GM12878 (cell line): ENCODE measurements around the gene ABCC4. TPM values are rescaled to one million over a fixed set of nuclear protein-coding genes. Genes with fewer than 3 reads are reported as not detected.

Source experiments
- ASH2L ChIP-seq: fragments of 300-600, 200-600 bp; sonication (generic); IDR thresholded peaks from 2 replicates; pipeline ENCODE4 v1.6.1; 2017; ENCODE audit warnings: low read depth, mild to moderate bottlenecking, borderline replicate concordance
- ATF3 ChIP-seq: IDR thresholded peaks from 2 replicates; pipeline ENCODE4 v1.6.1; 2011; ENCODE audit warnings: low read depth, mild to moderate bottlenecking, low read length, moderate library complexity, borderline replicate concordance; ENCODE audit errors: extremely low read depth
- CHD4 ChIP-seq: fragments of 200-600 bp; sonication (generic); IDR thresholded peaks from 2 replicates; pipeline ENCODE4 v1.6.1; 2016; ENCODE audit warnings: mild to moderate bottlenecking
- FOS ChIP-seq: IDR thresholded peaks from 3 replicates; pipeline ENCODE4 v1.6.1; 2011; ENCODE audit warnings: borderline replicate concordance; ENCODE audit not compliant: insufficient read length; ENCODE audit errors: extremely low read depth
- MEF2A ChIP-seq: IDR thresholded peaks from 2 replicates; pipeline ENCODE4 v1.6.1; 2011; ENCODE audit warnings: low read depth, mild to moderate bottlenecking, low read length, moderate library complexity; ENCODE audit not compliant: insufficient read depth
- MTA3 ChIP-seq: IDR thresholded peaks from 2 replicates; pipeline ENCODE4 v1.6.1; 2012; ENCODE audit warnings: low read length, inconsistent platforms, borderline replicate concordance
- NBN ChIP-seq: fragments of 450-650 bp; IDR thresholded peaks from 2 replicates; pipeline ENCODE4 v1.6.1; 2016
- NFYB ChIP-seq: IDR thresholded peaks from 2 replicates; pipeline ENCODE4 v1.6.1; 2011; ENCODE audit warnings: low read depth, mild to moderate bottlenecking, low read length, improper control_type of control experiment, moderate library complexity; ENCODE audit not compliant: insufficient read depth
- STAT1 ChIP-seq: fragments of 450-650 bp; conservative IDR thresholded peaks from 2 replicates; pipeline ENCODE4 v1.6.1; 2014; ENCODE audit warnings: antibody characterized with exemption, mild to moderate bottlenecking
- TAF1 ChIP-seq: IDR thresholded peaks from 2 replicates; pipeline ENCODE4 v1.6.1; 2011; ENCODE audit warnings: mild to moderate bottlenecking, low read depth, low read length, borderline replicate concordance
- WRNIP1 ChIP-seq: IDR thresholded peaks from 2 replicates; pipeline ENCODE4 v1.6.1; 2011; ENCODE audit warnings: low read depth, low read length, improper control_type of control experiment, borderline replicate concordance
- ZBTB33 ChIP-seq: fragments of 450-650 bp; IDR thresholded peaks from 2 replicates; pipeline ENCODE4 v1.6.1; 2017; ENCODE audit warnings: mild to moderate bottlenecking
- ZNF687 ChIP-seq: fragments of 450-650 bp; IDR thresholded peaks from 2 replicates; pipeline ENCODE4 v1.6.1; 2017; ENCODE audit warnings: mild to moderate bottlenecking, moderate library complexity
- polyA plus RNA-seq, 11 experiments: library from polyadenylated mRNA; depleted of rRNA in 4 of 11; unstranded in 6 of 11; stranded (reverse) in 5 of 11; fragments of >200 nt; fragmentation: Nextera tagmentation in 4 of 11; fragmentation: Illumina TruSeq in 1 of 11; extraction: Ambion mirVana in 4 of 11; extraction: Trizol in 1 of 11; gene quantifications; 1 replicate in 1 of 11; 2 replicates in 10 of 11; pipeline versions ENCODE4 v1.2.1 to v1.2.3, GENCODE V29; 2011 to 2016; ENCODE audit warnings: inconsistent platforms in 2 of 11, missing spikeins in 2 of 11, low read depth in 1 of 11
- total RNA-seq, 4 experiments: library from RNA; depleted of rRNA in 3 of 4; stranded (reverse); fragments of >200 nt in 3 of 4; fragmentation: Illumina TruSeq in 1 of 4; extraction: Trizol in 1 of 4; gene quantifications; 2 replicates each; pipeline versions ENCODE4 v1.2.1 to v1.2.3, GENCODE V29; 2013 to 2021

ABCC4 gene
- total and polyA plus RNA-seq, 10 of the 15 experiments (the other 5 are each of a cell fraction or from before 2014, with no cell fraction given): 7.2 to 44.4 (median 24.1) TPM

GRCh38 chr13:95207769-95208366 lies 93.4 kb downstream of the ABCC4 start (continued):
- TF ChIP-seq ZNF687: peak; percentile 53; the same call in 1 of the 2 replicates
- TF ChIP-seq MEF2A: no peak
- TF ChIP-seq ASH2L: no peak
- TF ChIP-seq NBN: 0 out of 2 replicates have a peak, but pooled peaks have one; percentile 41
- TF ChIP-seq FOS: no peak
- TF ChIP-seq MTA3: 0 out of 2 replicates have a peak, but pooled peaks have one; percentile 50
- no peak for TF ChIP-seq WRNIP1
- TF ChIP-seq CHD4: no peak
- TF ChIP-seq ATF3: no peak
- TF ChIP-seq TAF1: no peak
- TF ChIP-seq NFYB: no peak
- no peak for TF ChIP-seq ZBTB33
- no peak for TF ChIP-seq STAT1
